Activated T-helper 1 cell treated with anti-CD3 and anti-CD28 coated beads, Interleukin-12 subunit alpha, Interleukin-12 subunit beta, Interleukin-2, Interleukin-4 antibody, amounts not matched to agents 30 ng/mL and 10 ng/mL and 1 ng/mL, durations not matched to agents 14 hours and 24 hours and 36 hours (primary cell): ENCODE measurements around the gene SH3RF2. TPM values are rescaled to one million over a fixed set of nuclear protein-coding genes. Genes with fewer than 3 reads are reported as not detected.
"Not testable (repeated sequence)": the region's sequence is repeated elsewhere in the genome, so short reads cannot be mapped to it uniquely, and the experiment has no call there.

Experiments
- DNase-seq: peaks from one replicate; pipeline ENCODE4 v3.0.0; 2021; ENCODE audit warnings: low spot score
- H3K27ac Mint-ChIP-seq: one replicate; pipeline ENCODE4 v1.8.0; 2021; ENCODE audit warnings: mild to moderate bottlenecking, mixed read lengths
- H3K27me3 Mint-ChIP-seq: one replicate; pipeline ENCODE4 v1.8.0; 2022; ENCODE audit warnings: mild to moderate bottlenecking, moderate library complexity, mixed read lengths; ENCODE audit not compliant: insufficient read depth
- H3K36me3 Mint-ChIP-seq: one replicate; pipeline ENCODE4 v1.8.0; 2021; ENCODE audit warnings: low read depth, mixed read lengths
- H3K4me1 Mint-ChIP-seq: one replicate; pipeline ENCODE4 v1.8.0; 2021; ENCODE audit warnings: low read depth, mixed read lengths
- H3K4me3 Mint-ChIP-seq: one replicate; pipeline ENCODE4 v1.8.0; 2021; ENCODE audit warnings: mild to moderate bottlenecking, moderate library complexity, mixed read lengths
- H3K9me3 Mint-ChIP-seq: one replicate; pipeline ENCODE4 v1.8.0; 2021; ENCODE audit warnings: mixed read lengths
- intact Hi-C: fragments of 100-400 bp; cut with micrococcal nuclease; formaldehyde crosslinking; loops from one replicate; pipeline ENCODE4 v1.15.1; 2024
- total RNA-seq: library from RNA; stranded (reverse); gene quantifications from 2 replicates; pipeline ENCODE4 v1.2.3, GENCODE V29; 2022

Gene SH3RF2
- total RNA-seq, 1 donor from 2014 or later = 0.18 TPM

DNA sequence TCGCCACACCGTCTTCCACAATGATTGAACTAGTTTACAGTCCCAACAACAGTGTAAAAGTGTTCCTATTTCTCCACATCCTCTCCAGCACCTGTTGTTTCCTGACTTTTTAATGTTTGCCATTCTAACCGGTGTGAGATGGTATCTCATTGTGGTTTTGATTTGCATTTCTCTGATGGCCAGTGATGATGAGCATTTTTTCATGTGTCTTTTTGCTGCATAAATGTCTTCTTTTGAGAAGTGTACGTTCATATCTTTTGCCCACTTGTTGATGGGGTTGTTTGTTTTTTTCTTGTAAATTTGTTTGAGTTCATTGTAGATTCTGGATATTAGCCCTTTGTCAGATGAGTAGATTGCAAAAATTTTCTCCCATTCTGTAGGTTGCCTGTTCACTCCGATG lies 74.1 kb downstream of the SH3RF2 start:
- intact Hi-C loops, H3K4me1 Mint-ChIP-seq, H3K36me3 Mint-ChIP-seq, H3K27ac Mint-ChIP-seq, H3K9me3 Mint-ChIP-seq, H3K4me3 Mint-ChIP-seq, DNase-seq: not testable (repeated sequence)
- peaks cover 11% of the 10 kb centered on the region for H3K27me3 Mint-ChIP-seq

DNA sequence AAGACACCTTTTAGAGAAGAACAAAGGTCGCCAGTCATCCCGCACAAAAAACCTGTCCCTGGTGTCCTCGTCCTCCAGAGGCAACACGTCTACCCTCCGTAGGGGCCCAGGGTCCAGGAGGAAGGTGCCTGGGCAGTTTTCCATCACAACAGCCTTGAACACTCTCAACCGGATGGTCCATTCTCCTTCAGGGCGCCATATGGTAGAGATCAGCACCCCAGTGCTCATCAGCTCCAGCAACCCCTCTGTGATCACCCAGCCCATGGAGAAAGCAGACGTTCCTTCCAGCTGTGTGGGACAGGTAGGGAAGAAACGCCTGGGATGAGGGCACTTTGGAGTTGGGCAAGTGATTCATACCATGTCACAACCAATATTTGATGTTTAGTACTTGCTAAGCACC lies 77.4 kb downstream of the SH3RF2 start:
- no peak for DNase-seq
- Mint-ChIP-seq H3K4me3 (no peak overlapping the region), H3K9me3 (peaks cover 8% of the 10 kb centered on the region), H3K36me3 (no peaks in the 10 kb centered on the region), H3K27me3 (peaks cover 3% of the 10 kb centered on the region), H3K4me1 (peaks cover 10% of the 10 kb centered on the region), H3K27ac (no peak overlapping the region)
- intact Hi-C loops = no loop called here

DNA sequence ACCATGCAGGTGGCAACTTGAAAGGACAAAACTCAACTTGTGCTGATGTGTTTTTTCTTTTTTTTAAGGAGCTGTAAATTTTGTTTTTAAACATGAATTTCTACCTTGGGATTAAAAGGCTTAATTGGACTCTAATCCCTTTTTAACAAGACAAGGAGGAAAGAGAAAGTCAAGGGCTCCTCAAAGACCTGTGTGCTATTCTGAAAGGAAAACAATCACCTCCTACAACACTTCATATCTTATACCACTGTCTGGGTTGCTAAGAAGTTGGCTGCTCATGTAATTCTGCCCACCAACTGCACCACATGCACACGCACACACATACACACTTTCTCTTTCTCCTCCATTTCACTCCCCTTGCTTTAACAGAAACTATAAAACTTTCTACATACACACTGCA lies 78.6 kb downstream of the SH3RF2 start:
- no peaks in the 10 kb centered on the region for H3K36me3 Mint-ChIP-seq
- H3K4me3 Mint-ChIP-seq = no peak overlapping the region
- peaks cover 10% of the 10 kb centered on the region for H3K4me1 Mint-ChIP-seq
- no peak for DNase-seq
- no peak overlapping the region for H3K27ac Mint-ChIP-seq
- peaks cover 8% of the 10 kb centered on the region for H3K9me3 Mint-ChIP-seq
- H3K27me3 Mint-ChIP-seq = peaks cover 3% of the 10 kb centered on the region
- intact Hi-C loops = no loop called here

DNA sequence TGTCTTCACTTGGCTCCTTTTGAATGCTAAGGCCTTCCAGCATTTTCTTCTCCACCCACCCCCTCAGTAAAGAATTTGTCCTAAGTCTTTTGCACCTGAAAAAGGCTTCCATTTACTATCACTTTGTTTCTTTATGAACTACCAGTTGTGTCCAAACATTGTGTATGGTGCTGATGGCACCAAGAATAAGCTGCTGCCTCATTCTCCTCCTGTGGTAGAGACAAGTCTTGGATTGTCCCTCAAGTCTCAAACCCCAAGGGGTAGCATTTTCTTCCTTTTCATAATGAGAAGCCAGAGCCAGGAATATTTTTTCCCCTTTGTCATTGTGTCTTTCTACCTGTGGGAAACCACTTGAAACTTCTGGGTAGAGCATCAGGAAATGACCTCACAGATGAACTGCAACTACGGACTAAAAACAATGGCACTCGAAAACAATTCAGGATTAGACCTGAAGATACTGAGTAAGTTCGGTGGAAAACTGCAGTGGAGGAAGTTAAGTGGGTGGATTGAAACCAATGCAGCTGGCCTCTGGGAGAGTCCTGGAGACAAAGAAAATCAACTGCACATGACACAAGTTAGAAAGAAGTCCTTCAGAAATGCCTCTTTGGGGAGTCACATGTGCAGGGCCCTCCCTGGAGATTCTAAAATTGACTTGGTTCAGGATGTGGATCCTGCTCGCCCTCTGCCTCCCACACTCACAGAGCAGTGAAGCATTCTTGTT lies 80.5 kb downstream of the SH3RF2 start:
- Mint-ChIP-seq H3K27ac (no peak overlapping the region), H3K4me3 (no peak overlapping the region), H3K27me3 (peaks cover 6% of the 10 kb centered on the region), H3K36me3 (no peaks in the 10 kb centered on the region), H3K9me3 (peaks cover 4% of the 10 kb centered on the region), H3K4me1 (peaks cover 10% of the 10 kb centered on the region)
- DNase-seq = no peak
- intact Hi-C loops = no loop called here

DNA sequence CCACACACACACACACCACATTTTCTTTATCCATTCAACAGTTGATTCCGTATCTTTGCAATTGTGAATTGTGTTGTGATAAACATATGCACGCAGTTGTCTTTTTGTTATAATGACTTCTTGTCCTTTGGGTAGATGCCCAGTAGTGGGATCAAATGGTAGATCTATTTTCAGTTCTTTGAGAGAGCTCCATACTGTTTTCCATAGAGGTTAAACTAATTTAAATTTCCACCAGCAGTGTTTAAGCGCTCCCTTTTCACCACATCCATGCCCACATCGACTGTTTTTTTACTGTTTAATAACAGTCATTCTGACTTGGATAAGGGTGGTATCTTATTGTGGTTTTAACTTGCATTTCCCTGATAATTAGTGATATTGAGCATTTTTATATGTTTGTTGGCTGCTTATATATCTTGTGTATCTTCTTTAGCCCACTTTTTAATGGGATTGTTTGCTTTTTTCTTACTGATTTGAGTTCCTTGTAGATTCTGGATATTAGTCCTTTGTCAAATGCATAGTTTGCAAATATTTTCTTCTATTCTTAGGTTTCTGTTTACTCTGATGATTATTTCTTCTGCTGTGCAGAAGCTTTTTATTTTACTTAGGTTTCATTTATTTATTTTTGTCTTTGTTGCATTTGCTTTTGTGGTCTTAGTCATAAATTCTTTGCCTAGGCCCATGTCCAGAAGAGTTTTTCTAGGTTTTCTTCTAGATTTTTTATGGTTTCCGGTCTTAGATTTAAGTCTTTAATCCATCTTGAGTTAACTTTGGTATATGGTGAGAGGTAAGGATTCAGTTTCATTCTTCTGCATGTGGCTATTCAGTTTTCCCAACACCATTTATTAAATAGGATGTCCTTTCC lies 82.4 kb downstream of the SH3RF2 start:
- intact Hi-C loops = no loop called here
- no peaks in the 10 kb centered on the region for H3K36me3 Mint-ChIP-seq
- peaks cover 10% of the 10 kb centered on the region for H3K4me1 Mint-ChIP-seq
- H3K9me3 Mint-ChIP-seq = peaks cover 4% of the 10 kb centered on the region
- peaks cover 4% of the 10 kb centered on the region for H3K27me3 Mint-ChIP-seq
- DNase-seq = no peak
- H3K27ac Mint-ChIP-seq = no peak overlapping the region
- no peak overlapping the region for H3K4me3 Mint-ChIP-seq

DNA sequence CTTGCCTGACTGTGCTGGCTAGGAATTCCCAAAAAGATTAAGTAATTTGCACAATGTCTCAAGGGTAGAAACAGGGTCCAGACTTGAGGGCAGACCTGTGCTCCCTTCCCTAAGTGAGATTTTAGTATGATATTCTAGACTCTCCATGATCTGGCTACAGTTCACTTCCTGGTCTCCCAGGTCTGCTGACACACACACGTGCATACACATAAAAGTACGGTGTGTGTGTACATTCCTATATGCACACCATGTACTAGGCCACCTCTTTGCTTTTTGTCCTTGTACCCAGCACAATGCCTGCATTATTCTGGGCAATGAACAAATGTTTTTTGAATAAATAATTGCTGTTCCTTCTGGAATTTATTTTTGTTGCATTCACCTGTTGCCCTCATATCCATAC lies 83.7 kb downstream of the SH3RF2 start:
- intact Hi-C loops = no loop called here
- peaks cover 9% of the 10 kb centered on the region for H3K27me3 Mint-ChIP-seq
- H3K4me1 Mint-ChIP-seq = peaks cover 10% of the 10 kb centered on the region
- H3K9me3 Mint-ChIP-seq = peaks cover 4% of the 10 kb centered on the region
- DNase-seq = no peak
- no peak overlapping the region for H3K27ac Mint-ChIP-seq
- no peaks in the 10 kb centered on the region for H3K36me3 Mint-ChIP-seq
- no peak overlapping the region for H3K4me3 Mint-ChIP-seq

DNA sequence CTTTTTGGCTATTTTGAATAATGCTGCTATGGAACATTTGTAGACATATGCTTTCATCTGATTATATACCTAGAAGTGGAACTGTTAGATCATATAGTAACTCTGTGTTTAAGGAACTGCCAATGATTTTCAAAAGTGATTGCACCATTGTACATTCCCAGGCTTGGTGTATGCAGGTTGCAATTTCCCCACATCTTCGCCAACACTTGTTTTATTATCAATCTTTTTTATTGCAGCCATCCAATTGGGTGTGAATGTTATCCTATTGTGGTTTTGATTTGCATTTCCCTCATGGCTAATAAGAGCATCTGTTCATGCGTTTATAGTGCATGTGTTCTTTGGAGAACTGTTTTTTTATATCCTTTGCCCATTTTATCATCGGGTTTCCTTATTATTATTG lies 87.7 kb downstream of the SH3RF2 start:
- no peaks in the 10 kb centered on the region for H3K36me3 Mint-ChIP-seq
- H3K4me1 Mint-ChIP-seq = no peaks in the 10 kb centered on the region
- DNase-seq = no peak
- H3K27ac Mint-ChIP-seq = no peak overlapping the region
- peaks cover 14% of the 10 kb centered on the region for H3K27me3 Mint-ChIP-seq
- no peak overlapping the region for H3K4me3 Mint-ChIP-seq
- H3K9me3 Mint-ChIP-seq = no peaks in the 10 kb centered on the region
- intact Hi-C loops = no loop called here

DNA sequence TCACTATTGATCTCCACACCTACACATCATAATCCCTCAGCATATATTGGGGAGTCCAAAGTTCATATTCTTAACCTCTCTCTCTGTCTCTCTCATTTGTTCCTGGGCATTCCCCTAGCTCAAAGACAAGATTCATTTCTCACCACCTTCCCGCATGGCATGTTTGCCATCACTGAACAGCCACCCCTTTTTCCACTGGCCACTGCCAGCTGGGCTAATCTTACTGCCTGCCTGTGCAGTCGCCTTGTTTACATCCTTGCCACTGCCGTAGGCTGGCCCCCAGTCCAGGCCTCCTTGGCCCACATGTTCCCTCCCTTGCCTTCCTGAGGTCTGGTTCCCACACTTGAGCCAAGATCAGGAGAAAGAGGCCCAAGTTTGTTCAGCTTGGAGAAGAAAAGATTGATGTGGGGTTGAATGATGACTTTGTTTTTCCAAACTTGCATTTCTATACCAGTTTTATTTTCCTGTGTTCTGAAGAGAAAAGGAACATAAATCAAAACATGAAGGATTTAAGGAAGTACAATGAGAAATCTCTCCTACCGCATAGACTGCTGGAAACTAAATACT lies 88.8 kb downstream of the SH3RF2 start:
- no peak for DNase-seq
- intact Hi-C loops = no loop called here
- Mint-ChIP-seq H3K4me3 (no peak overlapping the region), H3K9me3 (no peaks in the 10 kb centered on the region), H3K27me3 (peaks cover 14% of the 10 kb centered on the region), H3K27ac (no peak overlapping the region), H3K36me3 (no peaks in the 10 kb centered on the region), H3K4me1 (no peaks in the 10 kb centered on the region)

DNA sequence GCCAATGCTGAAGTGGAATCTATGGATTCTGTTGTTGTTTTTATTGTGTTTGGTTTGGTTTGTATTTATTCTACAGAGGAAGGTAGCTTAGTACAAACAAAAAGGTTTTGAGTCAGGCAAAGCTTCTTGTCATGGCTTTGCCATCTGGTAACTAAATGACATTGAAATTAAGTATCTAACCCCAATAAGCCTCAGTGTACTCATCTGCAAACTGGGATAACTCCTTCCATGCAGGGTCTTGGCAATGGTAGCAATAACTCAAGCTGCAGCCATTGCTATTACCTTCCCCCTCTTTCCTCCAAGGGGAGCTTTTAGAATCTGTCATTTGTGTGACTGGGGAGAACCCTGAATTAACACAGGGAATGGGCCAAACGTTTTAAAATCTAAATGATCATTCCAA lies 89.3 kb downstream of the SH3RF2 start:
- H3K27ac Mint-ChIP-seq = no peak overlapping the region
- intact Hi-C loops = no loop called here
- H3K4me3 Mint-ChIP-seq = no peak overlapping the region
- no peaks in the 10 kb centered on the region for H3K4me1 Mint-ChIP-seq
- peaks cover 12% of the 10 kb centered on the region for H3K27me3 Mint-ChIP-seq
- H3K9me3 Mint-ChIP-seq = no peaks in the 10 kb centered on the region
- no peaks in the 10 kb centered on the region for H3K36me3 Mint-ChIP-seq
- no peak for DNase-seq

DNA sequence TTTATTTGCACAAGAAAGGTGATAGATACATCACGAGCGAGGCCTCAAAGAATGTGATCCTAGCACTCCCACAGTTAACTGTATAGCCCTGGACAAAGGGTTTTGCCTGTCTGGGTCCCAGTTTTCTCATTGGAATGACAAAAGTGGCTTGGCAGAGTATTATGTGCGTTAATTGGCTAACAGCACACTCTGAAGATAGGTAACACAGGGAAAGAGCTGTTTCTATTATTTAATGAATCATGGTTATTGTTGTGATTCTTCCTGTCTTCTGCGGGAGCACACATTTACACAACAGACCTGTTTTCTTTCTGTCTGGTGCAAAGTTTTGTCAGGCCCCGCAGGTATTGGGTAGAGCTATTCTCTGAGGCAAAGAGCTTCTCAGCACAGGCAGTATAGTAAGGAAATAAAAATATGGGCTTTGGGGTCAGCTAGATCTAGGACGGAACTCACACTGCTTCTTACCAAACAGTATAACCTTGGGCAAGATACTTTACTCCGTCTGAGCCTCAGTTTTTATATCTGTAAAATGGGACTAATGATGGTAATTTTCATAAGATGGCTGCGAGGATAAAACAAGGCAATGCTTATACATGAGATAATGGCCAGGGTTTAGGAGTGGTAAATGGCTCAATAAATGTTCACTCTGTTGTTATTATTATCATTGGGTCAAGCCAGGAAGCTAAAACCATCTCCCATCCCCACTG lies 90.1 kb downstream of the SH3RF2 start:
- H3K9me3 Mint-ChIP-seq = no peaks in the 10 kb centered on the region
- no peak overlapping the region for H3K27ac Mint-ChIP-seq
- no peak for DNase-seq
- H3K36me3 Mint-ChIP-seq = no peaks in the 10 kb centered on the region
- no peaks in the 10 kb centered on the region for H3K4me1 Mint-ChIP-seq
- H3K4me3 Mint-ChIP-seq = no peak overlapping the region
- intact Hi-C loops = no loop called here
- H3K27me3 Mint-ChIP-seq = peaks cover 11% of the 10 kb centered on the region

DNA sequence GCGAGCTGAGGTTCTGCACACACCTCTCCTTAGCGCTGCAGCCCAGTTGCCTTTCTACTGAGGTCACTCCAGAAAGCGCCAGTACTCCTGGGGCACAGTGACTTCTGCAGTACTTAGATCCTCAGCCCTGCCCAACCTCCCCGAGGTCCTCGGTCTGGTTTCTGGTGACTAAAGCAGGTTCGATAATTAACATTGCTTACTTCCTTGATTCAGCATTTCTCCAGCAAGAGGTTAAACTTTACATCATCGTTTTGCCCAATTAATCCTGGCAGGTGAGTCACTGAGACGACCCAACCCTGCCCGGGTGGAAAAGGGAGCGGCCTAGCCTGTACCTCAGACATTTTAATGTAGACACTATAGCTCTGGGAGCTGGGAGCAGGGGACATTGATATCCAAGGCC lies 91.4 kb downstream of the SH3RF2 start:
- no peak for DNase-seq
- Mint-ChIP-seq H3K27ac (no peak overlapping the region), H3K36me3 (no peaks in the 10 kb centered on the region), H3K4me1 (no peaks in the 10 kb centered on the region), H3K4me3 (no peak overlapping the region), H3K27me3 (peaks cover 11% of the 10 kb centered on the region), H3K9me3 (no peaks in the 10 kb centered on the region)
- intact Hi-C loops = loop anchor here (1.0 kb wide), 1 partner anchor 21 kb away; no protein-coding TSS in a partner anchor

DNA sequence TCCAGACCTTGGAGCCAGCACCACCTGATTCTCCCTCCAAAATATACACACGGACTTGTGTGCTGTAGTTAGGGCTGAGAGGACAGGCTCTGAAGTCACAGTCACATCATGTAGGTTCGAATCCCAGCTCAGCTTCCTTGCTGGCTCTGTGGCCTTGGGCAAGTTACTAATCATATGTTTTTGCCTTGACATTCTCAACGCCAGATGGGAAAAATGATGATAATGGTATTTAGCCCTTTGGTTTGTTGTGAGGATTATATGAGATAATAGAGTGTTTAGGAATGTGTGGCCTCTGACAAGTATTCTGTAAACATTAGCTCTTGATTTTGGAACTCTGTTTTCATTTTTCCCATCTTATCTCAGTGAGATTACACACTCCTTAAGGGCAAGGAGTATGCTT lies 96.5 kb downstream of the SH3RF2 start:
- peaks cover 4% of the 10 kb centered on the region for H3K27me3 Mint-ChIP-seq
- H3K27ac Mint-ChIP-seq = no peak overlapping the region
- H3K36me3 Mint-ChIP-seq = no peaks in the 10 kb centered on the region

DNA sequence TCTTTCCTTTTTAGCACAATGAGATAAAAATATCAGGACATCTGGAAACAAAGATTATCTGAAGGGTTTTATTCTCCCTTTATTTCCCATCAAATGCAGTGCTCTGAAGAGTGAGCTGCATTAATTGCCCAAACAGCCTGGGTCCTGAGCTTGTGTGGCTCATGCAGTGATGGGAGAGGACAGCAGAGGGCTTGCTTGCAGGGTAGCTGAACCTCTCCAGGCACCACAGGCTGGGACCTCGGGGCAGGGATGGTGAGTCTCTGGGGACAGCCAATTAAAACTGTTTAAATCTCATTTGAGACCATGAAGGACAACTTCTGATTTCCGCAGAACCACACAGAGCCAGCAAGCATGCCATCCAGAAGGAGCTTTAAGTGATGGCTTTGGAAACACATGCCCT lies 97.7 kb downstream of the SH3RF2 start:
- H3K27ac Mint-ChIP-seq = no peak overlapping the region
- H3K4me1 Mint-ChIP-seq = no peaks in the 10 kb centered on the region
- intact Hi-C loops = no loop called here
- no peak overlapping the region for H3K4me3 Mint-ChIP-seq
- no peaks in the 10 kb centered on the region for H3K36me3 Mint-ChIP-seq
- DNase-seq = no peak
- peaks cover 4% of the 10 kb centered on the region for H3K27me3 Mint-ChIP-seq
- no peaks in the 10 kb centered on the region for H3K9me3 Mint-ChIP-seq

More for the DNA sequence above, 96.5 kb downstream of the SH3RF2 start:
- no peak for DNase-seq
- Mint-ChIP-seq H3K4me1 (no peaks in the 10 kb centered on the region), H3K4me3 (no peak overlapping the region), H3K9me3 (no peaks in the 10 kb centered on the region)
- intact Hi-C loops = no loop called here
